Measurements from ENCODE around the gene ADCY2. TPM values are rescaled to one million over a fixed set of nuclear protein-coding genes. Genes with fewer than 3 reads are reported as not detected.
A peak's percentile ranks its signal among the peaks of the same experiment; 100 is the strongest.

Gene ADCY2
- total RNA-seq, 3 donors from 2014 or later = 1.7 to 14.8 (median 2.2) TPM

DNA sequence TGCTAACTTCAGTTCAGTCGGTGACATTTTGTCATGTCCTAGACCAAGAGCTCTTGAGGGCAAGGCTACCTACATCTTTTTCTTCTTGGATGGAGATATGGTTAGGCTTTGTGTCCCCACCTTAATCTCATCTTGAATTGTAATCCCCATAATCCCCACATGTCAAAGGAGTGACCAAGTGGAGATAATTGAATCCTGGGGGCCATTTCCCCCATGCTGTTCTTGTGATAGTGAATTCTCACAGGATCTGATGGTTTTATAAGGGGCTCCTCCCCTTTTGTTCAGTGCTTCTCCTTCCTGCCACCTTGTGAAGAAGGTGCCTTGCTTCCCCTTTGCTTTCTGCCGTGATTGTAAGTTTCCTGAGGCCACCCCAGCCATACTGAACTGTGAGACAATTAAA, 457.1 kb downstream of the ADCY2 start:
- TF ChIP-seq, protein P1, sequence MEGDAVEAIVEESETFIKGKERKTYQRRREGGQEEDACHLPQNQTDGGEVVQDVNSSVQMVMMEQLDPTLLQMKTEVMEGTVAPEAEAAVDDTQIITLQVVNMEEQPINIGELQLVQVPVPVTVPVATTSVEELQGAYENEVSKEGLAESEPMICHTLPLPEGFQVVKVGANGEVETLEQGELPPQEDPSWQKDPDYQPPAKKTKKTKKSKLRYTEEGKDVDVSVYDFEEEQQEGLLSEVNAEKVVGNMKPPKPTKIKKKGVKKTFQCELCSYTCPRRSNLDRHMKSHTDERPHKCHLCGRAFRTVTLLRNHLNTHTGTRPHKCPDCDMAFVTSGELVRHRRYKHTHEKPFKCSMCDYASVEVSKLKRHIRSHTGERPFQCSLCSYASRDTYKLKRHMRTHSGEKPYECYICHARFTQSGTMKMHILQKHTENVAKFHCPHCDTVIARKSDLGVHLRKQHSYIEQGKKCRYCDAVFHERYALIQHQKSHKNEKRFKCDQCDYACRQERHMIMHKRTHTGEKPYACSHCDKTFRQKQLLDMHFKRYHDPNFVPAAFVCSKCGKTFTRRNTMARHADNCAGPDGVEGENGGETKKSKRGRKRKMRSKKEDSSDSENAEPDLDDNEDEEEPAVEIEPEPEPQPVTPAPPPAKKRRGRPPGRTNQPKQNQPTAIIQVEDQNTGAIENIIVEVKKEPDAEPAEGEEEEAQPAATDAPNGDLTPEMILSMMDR (IDR thresholded peaks at IDR 0.05) = no peak
- ATAC-seq (no peak), DNase-seq (no peak)
- Histone ChIP-seq H3K4me3 (no peak overlapping the region), H3K36me3 (ENCODE audit: low read depth) (no peaks in the 10 kb centered on the region), H3K4me1 (ENCODE audit: low read depth) (peaks cover 3% of the 10 kb centered on the region), H3K9me3 (no peaks in the 10 kb centered on the region)
- intact Hi-C loops (cut with DNase I, micrococcal nuclease) = no loop called here

DNA sequence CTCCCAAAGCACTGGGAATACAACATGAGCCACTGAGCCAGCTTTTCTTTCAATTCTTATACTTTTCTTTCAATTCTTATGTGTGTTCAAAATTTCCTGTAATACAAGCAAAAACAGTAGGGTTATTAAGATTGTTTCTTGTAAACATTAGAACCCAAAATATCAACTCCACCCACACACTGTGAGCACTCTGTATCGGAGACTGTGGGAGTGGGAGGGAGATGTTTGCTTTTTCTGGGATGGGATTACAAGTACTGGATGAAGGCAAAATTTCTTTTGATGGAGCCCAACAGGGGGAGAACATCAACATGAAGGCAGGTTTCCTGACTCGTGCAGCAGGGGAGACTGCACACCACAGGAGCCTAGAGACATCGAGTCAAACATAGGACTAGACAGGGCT, 459.7 kb downstream of the ADCY2 start:
- DNase-seq (no peak), ATAC-seq (no peak)
- TF ChIP-seq, protein P1 (IDR thresholded peaks at IDR 0.05) = no peak
- intact Hi-C loops (cut with DNase I, micrococcal nuclease) = no loop called here
- Histone ChIP-seq H3K4me1 (ENCODE audit: low read depth) (no peaks in the 10 kb centered on the region), H3K36me3 (ENCODE audit: low read depth) (no peaks in the 10 kb centered on the region), H3K4me3 (no peak overlapping the region), H3K9me3 (no peaks in the 10 kb centered on the region)

DNA sequence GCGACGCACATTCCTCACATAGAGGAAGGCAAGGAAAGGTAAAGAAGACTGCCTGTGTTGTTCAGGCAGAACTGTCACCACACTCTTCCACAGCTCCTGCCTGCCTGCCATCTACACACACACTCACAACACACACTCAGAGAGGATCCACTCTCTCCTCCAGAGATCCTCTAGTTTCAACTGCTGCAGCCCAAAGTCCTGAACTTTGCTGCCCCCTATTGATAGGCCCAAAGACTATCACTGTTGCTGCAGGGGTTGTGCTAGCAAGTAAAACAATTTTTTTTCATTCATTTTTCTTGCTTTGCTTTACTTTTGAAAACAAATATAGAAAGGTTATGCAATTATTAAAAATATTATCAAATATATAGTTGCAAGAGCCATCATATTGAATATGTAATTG, 460.9 kb downstream of the ADCY2 start:
- Histone ChIP-seq H3K4me3 (no peak overlapping the region), H3K36me3 (ENCODE audit: low read depth) (no peaks in the 10 kb centered on the region), H3K9me3 (no peaks in the 10 kb centered on the region), H3K4me1 (ENCODE audit: low read depth) (no peaks in the 10 kb centered on the region)
- DNase-seq (no peak), ATAC-seq (peak; percentile 62)
- TF ChIP-seq, protein P1 (IDR thresholded peaks at IDR 0.05) = peak; percentile 31
- intact Hi-C loops (cut with DNase I, micrococcal nuclease) = no loop called here

DNA sequence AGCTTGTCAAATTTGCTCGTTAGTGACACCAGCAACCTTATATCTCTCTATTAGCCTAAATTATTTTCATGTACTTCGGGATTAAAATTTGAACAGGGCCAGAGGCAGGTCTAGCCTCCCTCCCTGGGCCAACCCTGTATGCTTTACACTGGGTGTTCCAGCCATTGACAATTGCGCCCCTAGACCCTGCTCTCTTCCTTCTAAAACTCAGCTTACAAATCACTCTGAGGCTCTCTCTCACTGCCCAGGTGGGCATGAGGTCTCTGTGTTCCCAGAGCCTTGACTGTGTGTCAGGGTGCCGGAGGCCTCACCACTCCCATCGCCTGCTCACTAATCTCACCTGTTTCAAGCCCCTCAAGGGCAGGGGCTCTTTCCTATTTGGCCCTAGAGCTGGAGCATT, 461.4 kb downstream of the ADCY2 start:
- intact Hi-C loops (cut with DNase I, micrococcal nuclease) = no loop called here
- no peaks in the 10 kb centered on the region for H3K4me1 ChIP-seq (ENCODE audit: low read depth)
- ATAC-seq (no peak), DNase-seq (no peak)
- TF ChIP-seq, protein P1 (IDR thresholded peaks at IDR 0.05) = no peak
- no peaks in the 10 kb centered on the region for H3K36me3 ChIP-seq (ENCODE audit: low read depth)
- H3K9me3 ChIP-seq = no peaks in the 10 kb centered on the region
- no peak overlapping the region for H3K4me3 ChIP-seq

DNA sequence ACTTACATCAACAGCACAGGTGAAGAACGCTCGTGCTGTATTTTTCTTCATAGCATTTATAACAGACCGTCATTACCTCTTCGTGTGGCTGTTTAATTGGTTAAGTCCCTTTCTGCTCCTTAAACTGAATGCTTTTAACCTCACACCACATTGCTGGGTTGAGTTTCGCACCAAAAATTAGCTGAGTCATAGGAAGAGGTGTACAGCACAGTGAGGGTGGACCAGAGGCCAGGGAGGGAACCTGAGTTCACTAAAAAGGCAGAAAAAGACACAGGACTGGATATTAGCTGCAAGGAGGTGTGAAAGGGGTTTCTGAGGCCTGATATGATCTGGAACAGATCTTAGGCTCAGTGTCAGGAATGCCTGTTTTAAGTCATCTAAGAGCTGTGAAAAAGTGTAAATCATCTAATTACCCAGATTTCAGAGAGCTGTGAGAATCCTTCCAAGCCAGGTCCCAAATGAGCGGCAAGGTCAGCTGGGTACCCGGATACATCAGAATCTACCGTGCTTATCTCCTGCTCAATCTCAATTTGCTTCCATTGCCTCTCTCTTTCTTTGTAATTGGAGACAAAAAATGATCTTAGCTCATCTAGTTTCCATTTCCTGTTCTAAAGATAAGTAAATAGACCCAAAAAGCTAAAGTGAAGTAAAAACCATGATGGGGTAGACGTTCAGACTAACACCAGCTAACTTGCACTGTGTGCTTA, 462.1 kb downstream of the ADCY2 start:
- Histone ChIP-seq H3K4me3 (no peak overlapping the region), H3K4me1 (ENCODE audit: low read depth) (no peaks in the 10 kb centered on the region), H3K9me3 (no peaks in the 10 kb centered on the region), H3K36me3 (ENCODE audit: low read depth) (no peaks in the 10 kb centered on the region)
- TF ChIP-seq, protein P1 (IDR thresholded peaks at IDR 0.05) = no peak
- intact Hi-C loops (cut with DNase I, micrococcal nuclease) = no loop called here
- DNase-seq (no peak), ATAC-seq (no peak)

DNA sequence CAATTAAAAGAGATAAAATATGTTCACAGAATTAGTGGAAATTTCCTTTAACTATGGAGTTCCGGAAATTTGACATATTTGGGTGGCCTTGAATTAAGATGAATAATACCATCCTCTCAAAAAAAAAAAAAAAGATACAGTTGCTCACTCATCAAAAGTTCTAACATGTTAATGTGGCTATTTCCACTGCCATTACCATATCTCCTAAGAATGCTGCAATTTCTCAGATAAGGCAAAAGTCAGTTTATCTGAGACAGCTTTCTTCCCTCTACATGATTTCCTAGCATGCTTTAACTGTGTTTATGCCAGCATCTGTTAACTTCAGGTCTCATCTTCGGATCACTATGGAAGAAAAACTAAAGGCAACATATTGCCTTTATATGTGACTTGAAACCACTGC, 470.3 kb downstream of the ADCY2 start:
- no peaks in the 10 kb centered on the region for H3K9me3 ChIP-seq
- peaks cover 29% of the 10 kb centered on the region for H3K4me1 ChIP-seq (ENCODE audit: low read depth)
- H3K36me3 ChIP-seq (ENCODE audit: low read depth) = no peaks in the 10 kb centered on the region
- no peak overlapping the region for H3K4me3 ChIP-seq
- TF ChIP-seq, protein P1 (IDR thresholded peaks at IDR 0.05) = no peak
- DNase-seq (no peak), ATAC-seq (no peak)
- intact Hi-C loops (cut with DNase I, micrococcal nuclease) = no loop called here

Data from mucosa of descending colon (tissue), 3 donors.